HG03460 (cell line): ENCODE data around the gene LCN1.

Source experiments
- ATAC-seq: cut with Tn5 transposase; IDR thresholded peaks from one replicate; pipeline ENCODE4 v1.9.1; 2021; ENCODE audit not compliant: unreplicated experiment

Gene LCN1

GRCh38 chr9:135520916-135521607, at the start of gene LCN1:
Gene LCN1, plus strand, starts transcription at chr9:135521440. Its CDS starts 58 bp downstream, at chr9:135521498.
- ATAC-seq: no peak

DNA sequence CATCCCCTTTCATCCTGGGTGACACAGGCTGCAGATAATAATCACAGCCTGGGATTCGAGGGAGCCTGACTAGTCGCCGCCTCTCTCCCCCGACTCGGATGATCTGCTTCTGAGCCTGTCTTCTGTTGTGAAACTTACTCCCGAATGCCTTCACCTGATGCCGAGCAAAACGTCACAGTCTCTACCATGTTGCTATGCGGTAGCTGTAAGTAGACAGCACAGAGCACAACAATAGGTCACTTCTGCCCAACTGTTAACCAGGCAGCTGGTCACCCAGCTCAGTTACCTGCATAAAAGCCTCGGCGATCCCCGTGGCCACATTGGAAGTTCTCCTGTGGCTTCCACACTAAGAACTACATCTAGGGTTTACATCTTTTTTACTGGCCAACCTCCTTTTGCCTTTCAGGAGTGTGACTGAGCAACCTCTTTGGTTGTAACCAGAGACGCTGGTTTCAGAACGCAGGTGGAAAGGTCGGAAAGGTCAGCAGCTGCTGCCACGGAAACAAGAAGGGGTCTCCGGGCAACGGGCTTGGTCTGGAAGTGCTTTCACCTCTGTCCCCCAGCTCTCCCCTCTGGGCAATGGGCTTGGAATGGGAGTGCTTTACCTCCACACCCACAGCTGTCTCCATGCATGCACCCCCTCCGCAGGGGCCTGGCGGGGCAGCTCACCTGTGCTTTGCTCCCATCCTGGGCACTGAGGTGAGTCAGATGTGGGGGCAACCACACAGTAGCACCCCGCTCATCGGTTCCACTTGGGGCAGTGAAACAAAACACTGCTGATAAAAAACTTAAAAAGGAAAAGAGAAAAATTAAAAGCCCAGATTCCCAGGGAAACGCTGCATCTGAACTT, 49.2 kb upstream of the LCN1 start:
- ATAC-seq: no peak

DNA sequence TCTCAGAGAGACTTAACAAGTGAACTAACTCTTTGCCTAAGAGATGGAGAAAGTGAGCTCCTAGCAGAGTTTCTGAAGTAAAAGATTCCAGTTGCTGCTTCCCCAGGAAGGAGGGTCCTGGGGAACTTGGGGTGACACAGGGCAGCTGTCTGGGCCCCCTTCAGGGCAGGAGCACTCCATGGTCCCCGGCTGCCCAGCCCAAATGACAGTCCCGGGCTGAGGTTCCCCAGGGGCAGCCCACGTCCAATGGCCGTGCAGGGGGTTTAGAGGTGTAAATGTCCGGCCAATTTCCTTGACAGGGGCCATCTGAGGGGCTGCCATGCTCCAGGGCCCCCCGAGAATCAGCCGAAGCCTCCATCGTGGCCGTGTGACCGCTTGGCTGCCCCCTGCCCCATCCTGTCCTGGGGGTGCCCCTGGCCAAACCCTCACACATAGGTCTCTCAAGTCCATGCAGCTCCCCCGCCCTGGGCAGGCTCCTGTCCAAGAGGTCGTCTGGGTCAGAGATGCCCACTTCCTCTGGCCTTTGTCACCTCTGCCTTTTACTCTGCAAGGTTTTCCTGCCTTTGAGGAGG, 47.2 kb upstream of the LCN1 start:
- ATAC-seq: no peak

DNA sequence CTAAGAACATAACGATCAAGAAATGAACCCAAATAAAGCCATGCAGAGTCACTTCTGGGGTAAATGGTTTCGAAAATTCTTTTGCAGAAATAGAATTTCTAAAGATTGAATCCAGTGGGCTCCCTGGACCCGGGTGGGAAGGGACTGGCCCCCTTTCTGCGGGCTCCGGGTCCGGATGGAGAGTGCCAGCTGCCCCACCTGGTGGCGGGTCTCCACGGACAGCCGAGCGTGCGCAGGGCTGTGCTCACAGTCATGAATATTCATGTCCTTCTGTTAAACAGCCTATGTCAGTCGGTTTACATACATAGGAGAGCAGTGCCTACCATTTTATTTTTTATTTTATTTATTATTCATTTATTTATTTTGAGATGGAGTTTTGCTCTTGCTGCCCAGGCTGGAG, 46.3 kb upstream of the LCN1 start:
- ATAC-seq: no peak

DNA sequence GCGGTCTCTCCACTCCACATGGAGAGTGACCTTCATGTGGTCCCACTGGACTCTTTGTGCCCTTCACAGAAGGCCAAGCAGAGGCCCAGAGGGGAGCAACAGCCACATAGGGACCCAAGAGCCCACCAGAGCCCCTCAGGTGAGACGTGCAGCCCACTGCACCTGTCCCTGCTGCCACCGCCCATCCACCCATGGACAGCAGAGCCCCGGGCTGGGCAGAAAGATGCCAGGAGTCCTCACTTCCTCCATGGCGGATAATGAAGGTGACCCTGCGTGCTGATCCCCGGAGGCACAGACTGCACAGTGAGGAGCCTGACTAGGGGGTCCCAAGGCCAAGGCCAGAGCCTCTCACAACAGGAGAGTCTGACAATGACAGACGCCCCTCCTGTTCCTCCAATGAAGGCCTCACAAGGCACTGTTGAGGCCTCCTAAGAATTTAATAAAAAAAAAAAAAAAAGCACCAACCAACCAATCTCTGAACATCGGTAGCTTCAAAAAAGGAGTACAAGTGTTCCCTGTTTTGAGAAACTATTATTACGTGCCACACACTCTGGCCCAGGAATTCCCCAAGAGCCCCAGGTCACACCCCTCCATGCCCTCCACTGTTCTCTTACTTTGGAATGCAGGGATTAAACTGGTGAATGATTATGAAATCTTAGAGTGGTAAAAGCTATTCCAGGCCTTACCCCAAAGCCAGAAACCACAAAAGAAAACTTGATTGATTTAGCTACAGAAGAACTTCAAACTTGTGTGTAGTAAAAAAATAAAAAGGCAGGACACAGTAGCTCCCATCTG, 44.5 kb upstream of the LCN1 start:
- ATAC-seq: no peak

- ATAC-seq: no peak
These were observed 43.0 kb upstream of the LCN1 start for GRCh38 chr9:135478191-135478590.

DNA sequence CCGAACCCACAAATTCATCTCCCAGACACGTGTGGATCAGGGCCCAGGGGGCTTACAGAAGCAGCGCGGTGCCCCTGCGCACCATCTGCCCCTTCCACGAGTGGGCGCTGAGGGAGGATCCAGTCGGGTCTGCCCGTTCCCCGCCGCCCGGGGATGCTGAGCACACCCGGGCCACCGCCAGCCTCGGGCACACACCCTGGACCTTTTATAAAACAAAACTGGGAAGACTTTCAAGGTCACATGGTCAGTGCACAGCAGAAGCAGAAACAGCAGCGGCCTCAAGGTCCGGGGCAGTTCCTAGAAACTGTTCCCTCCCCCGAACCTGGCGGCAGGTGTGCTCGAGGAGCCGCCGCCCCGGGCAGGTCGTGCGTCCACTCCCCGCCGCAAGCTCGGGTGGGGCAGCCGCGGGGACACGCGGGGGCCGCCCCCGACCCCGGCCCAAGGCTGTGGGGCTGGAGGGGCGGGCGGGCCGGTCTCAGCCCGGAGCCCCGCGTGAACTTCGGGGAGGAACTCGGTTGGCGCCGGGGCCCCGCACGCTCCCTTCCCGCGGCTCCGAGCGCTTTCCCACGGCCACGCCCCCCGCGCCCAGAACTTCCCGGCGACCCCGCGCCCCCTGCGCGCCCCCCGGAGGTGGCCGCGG, 42.3 kb upstream of the LCN1 start:
- no peak for ATAC-seq

DNA sequence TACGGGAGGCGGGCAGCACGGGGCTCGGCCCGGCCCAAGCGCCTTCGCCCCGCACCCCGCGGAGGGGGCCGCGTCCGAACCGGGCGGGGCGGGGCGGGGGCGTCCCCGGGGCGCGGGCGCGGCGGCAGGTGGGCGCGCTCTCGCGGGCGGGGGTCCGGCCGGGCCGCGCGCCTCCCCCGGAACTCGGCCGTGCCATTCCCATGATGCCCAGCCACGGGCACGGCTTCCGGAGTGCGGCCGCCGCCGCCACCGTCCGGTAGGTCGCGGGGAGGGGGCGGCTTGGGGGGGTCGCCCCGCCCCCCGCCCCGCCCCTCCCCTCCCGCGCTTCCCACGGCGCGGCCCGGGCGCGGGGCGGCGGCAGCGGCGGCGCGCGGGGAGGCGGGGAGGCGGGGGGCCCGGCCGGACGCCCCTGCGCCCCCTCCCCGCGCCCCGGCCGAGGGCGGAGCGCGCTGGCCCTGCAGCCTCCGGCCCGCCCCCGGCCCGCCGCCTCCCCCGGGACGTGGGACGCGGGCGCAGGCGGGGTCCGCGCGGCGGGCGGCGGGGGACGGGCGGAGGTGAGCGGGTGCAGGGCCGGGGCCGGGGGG, 41.7 kb upstream of the LCN1 start, which contains the start of gene PPP1R26:
TSS of gene PPP1R26 (plus strand) at position 314 of the 584 bp plus-strand sequence. CDS start 4,729 bp downstream, outside the sequence.
- no peak for ATAC-seq

- no peak for ATAC-seq
These were observed 40.9 kb upstream of the LCN1 start for GRCh38 chr9:135480071-135480939.

- ATAC-seq: no peak
These were observed 40.3 kb upstream of the LCN1 start for GRCh38 chr9:135480940-135481310.

- ATAC-seq: no peak
These were observed 39.1 kb upstream of the LCN1 start for GRCh38 chr9:135482015-135482754.

- no peak for ATAC-seq
These were observed 36.6 kb upstream of the LCN1 start for GRCh38 chr9:135484460-135485277.

DNA sequence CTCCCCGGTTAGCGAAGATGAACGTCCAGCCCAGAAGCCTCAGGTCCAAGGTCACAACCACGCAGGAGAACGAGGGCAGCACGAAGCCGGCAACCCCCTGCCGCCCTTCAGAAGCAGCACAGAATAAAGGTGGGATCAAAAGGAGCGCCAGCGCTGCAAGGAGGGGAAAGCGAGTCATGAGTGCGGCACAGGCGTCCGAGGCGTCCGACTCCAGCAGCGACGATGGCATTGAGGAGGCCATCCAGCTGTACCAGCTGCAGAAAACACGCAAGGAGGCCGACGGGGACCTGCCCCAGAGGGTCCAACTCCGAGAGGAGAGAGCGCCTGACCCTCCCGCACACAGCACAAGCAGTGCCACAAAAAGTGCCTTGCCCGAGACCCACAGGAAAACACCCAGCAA, 35.9 kb upstream of the LCN1 start:
- ATAC-seq: no peak

- no peak for ATAC-seq
These were observed 35.4 kb upstream of the LCN1 start for GRCh38 chr9:135485832-135486231.

GRCh38 chr9:135486267-135487065, 34.8 kb upstream of the LCN1 start:
- no peak for ATAC-seq

- ATAC-seq: no peak
These were observed 33.8 kb upstream of the LCN1 start for GRCh38 chr9:135487281-135488012.
